ENCODE results near the gene PTRHD1.

Gene PTRHD1

GRCh38 chr2:24783641-24784040 lies 9.6 kb downstream of the PTRHD1 start:
- FAIRE-seq: no peak
- TF ChIP-seq CTCF (IDR thresholded peaks at IDR 0.05; ENCODE audit: insufficient read depth, missing control alignments): no peak
- no peak for DNase-seq (ENCODE audit: insufficient read length, low spot score)

- FAIRE-seq: no peak
- no peak for DNase-seq (ENCODE audit: insufficient read length, low spot score)
- TF ChIP-seq CTCF (IDR thresholded peaks at IDR 0.05; ENCODE audit: insufficient read depth, missing control alignments): no peak
These were observed 14.1 kb downstream of the PTRHD1 start for GRCh38 chr2:24779116-24779515.

GRCh38 chr2:24774373-24774772 lies 18.8 kb downstream of the PTRHD1 start:
- TF ChIP-seq CTCF (IDR thresholded peaks at IDR 0.05; ENCODE audit: insufficient read depth, missing control alignments): no peak
- FAIRE-seq: no peak
- DNase-seq (ENCODE audit: insufficient read length, low spot score): no peak

- no peak for DNase-seq (ENCODE audit: insufficient read length, low spot score)
- FAIRE-seq: no peak
- no peak for TF ChIP-seq CTCF (IDR thresholded peaks at IDR 0.05; ENCODE audit: insufficient read depth, missing control alignments)
These were observed 21.2 kb downstream of the PTRHD1 start for GRCh38 chr2:24771764-24772586.

GRCh38 chr2:24771061-24771460 lies 22.1 kb downstream of the PTRHD1 start:
- no peak for DNase-seq (ENCODE audit: insufficient read length, low spot score)
- TF ChIP-seq CTCF (IDR thresholded peaks at IDR 0.05; ENCODE audit: insufficient read depth, missing control alignments): no peak
- FAIRE-seq: no peak

DNA sequence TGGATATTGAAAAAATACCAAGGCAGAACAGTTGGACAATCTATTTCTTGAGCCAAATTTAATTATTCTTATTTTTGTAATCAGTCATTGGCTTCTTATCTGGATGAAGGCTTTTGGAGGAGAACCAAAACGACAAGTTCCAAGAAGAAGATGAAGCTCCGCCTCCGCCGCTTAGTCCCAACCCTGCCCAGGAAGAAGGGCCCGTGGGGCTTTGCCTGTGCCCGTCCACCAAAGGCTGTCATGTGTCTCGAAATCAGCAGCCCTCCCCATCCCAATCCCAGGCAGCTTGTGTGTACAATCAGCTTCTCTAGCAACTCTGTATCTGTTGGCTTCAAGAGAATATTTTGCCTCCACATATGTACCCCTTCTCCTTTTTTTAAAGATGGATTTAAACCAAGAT lies 24.6 kb downstream of the PTRHD1 start:
- FAIRE-seq: no peak
- no peak for TF ChIP-seq CTCF (IDR thresholded peaks at IDR 0.05; ENCODE audit: insufficient read depth, missing control alignments)
- no peak for DNase-seq (ENCODE audit: insufficient read length, low spot score)

- TF ChIP-seq CTCF (IDR thresholded peaks at IDR 0.05; ENCODE audit: insufficient read depth, missing control alignments): no peak
- no peak for DNase-seq (ENCODE audit: insufficient read length, low spot score)
- FAIRE-seq: no peak
These were observed 25.2 kb downstream of the PTRHD1 start for GRCh38 chr2:24768013-24768412.

Measured in D721Med (cell line).